Parathyroid adenoma (tissue), 2 donors: ENCODE results near the gene TRAF5.

Experiments used
- H2AFZ ChIP-seq: fragments of 300-600 bp; sonication (generic); one replicate; pipeline ENCODE4 v1.7.0; 2017; ENCODE audit warnings: antibody characterized with exemption, mild to moderate bottlenecking
- H3K27ac ChIP-seq: fragments of 300-600 bp; sonication (generic); one replicate; pipeline ENCODE4 v1.7.0; 2017
- H3K27me3 ChIP-seq: fragments of 300-600 bp; sonication (generic); one replicate; pipeline ENCODE4 v1.7.0; 2017; ENCODE audit warnings: low read length; ENCODE audit not compliant: control insufficient read depth, insufficient read depth
- H3K36me3 ChIP-seq: fragments of 300-600 bp; sonication (generic); one replicate; pipeline ENCODE4 v1.7.0; 2017; ENCODE audit warnings: low read length; ENCODE audit not compliant: control insufficient read depth, insufficient read depth
- H3K4me1 ChIP-seq: fragments of 300-600 bp; sonication (generic); one replicate; pipeline ENCODE4 v1.7.0; 2017; ENCODE audit warnings: control low read depth
- H3K4me2 ChIP-seq: fragments of 300-600 bp; sonication (generic); one replicate; pipeline ENCODE4 v1.7.0; 2017; ENCODE audit warnings: low read length
- H3K4me3 ChIP-seq: fragments of 300-600 bp; sonication (generic); one replicate; pipeline ENCODE4 v1.7.0; 2017; ENCODE audit warnings: low read depth, low read length
- H3K79me2 ChIP-seq: fragments of 300-600 bp; sonication (generic); one replicate; pipeline ENCODE4 v1.7.0; 2017; ENCODE audit warnings: control low read depth
- H3K9ac ChIP-seq: fragments of 300-600 bp; sonication (generic); one replicate; pipeline ENCODE4 v1.7.0; 2017; ENCODE audit warnings: mild to moderate bottlenecking
- H3K9me3 ChIP-seq: fragments of 300-600 bp; sonication (generic); one replicate; pipeline ENCODE4 v1.7.0; 2017; ENCODE audit warnings: low read length; ENCODE audit not compliant: control insufficient read depth
- CTCF ChIP-seq: fragments of 300-600 bp; sonication (generic); IDR thresholded peaks from one replicate; pipeline ENCODE4 v1.7.0; 2017; ENCODE audit warnings: antibody characterized with exemption, mild to moderate bottlenecking
- donor health status: primary hyperparathyroidism.

Gene TRAF5

GRCh38 chr1:211337430-211338223 lies 11.0 kb downstream of the TRAF5 start:
- Histone ChIP-seq H3K4me3 (no peak overlapping the region), H3K4me2 (no peak overlapping the region), H3K27ac (no peak overlapping the region), H3K36me3 (no peaks in the 10 kb centered on the region), H3K9me3 (no peaks in the 10 kb centered on the region), H3K4me1 (no peaks in the 10 kb centered on the region), H3K9ac (no peak overlapping the region), H2AFZ (no peak overlapping the region), H3K27me3 (no peaks in the 10 kb centered on the region), H3K79me2 (no peaks in the 10 kb centered on the region)
- TF ChIP-seq CTCF, result no peak

- no peak for TF ChIP-seq CTCF
- H3K4me1 ChIP-seq, result no peaks in the 10 kb centered on the region
- no peaks in the 10 kb centered on the region for H3K36me3 ChIP-seq
Observed at GRCh38 chr1:211338224-211338620, 11.6 kb downstream of the TRAF5 start.

GRCh38 chr1:211339631-211340041 lies 13.0 kb downstream of the TRAF5 start:
- Histone ChIP-seq H3K79me2 (no peaks in the 10 kb centered on the region), H3K4me1 (no peaks in the 10 kb centered on the region), H3K4me3 (no peak overlapping the region), H3K36me3 (no peaks in the 10 kb centered on the region), H3K27me3 (no peaks in the 10 kb centered on the region), H3K4me2 (no peak overlapping the region), H3K9ac (no peak overlapping the region), H3K27ac (no peak overlapping the region), H2AFZ (no peak overlapping the region), H3K9me3 (no peaks in the 10 kb centered on the region)
- TF ChIP-seq CTCF, result no peak

More at GRCh38 chr1:211338224-211338620, 11.6 kb downstream of the TRAF5 start:
- Histone ChIP-seq H3K27ac (no peak overlapping the region), H2AFZ (no peak overlapping the region), H3K4me3 (no peak overlapping the region), H3K4me2 (no peak overlapping the region), H3K9ac (no peak overlapping the region), H3K9me3 (no peaks in the 10 kb centered on the region), H3K27me3 (no peaks in the 10 kb centered on the region), H3K79me2 (no peaks in the 10 kb centered on the region)

GRCh38 chr1:211340622-211341507 lies 14.2 kb downstream of the TRAF5 start:
- Histone ChIP-seq H2AFZ (no peak overlapping the region), H3K27ac (no peak overlapping the region), H3K9me3 (no peaks in the 10 kb centered on the region), H3K79me2 (no peaks in the 10 kb centered on the region), H3K27me3 (no peaks in the 10 kb centered on the region), H3K9ac (no peak overlapping the region), H3K4me1 (no peaks in the 10 kb centered on the region), H3K4me2 (no peak overlapping the region), H3K4me3 (no peak overlapping the region), H3K36me3 (no peaks in the 10 kb centered on the region)
- no peak for TF ChIP-seq CTCF
